Measurements from ENCODE around the gene NFKBIZ.

DNA sequence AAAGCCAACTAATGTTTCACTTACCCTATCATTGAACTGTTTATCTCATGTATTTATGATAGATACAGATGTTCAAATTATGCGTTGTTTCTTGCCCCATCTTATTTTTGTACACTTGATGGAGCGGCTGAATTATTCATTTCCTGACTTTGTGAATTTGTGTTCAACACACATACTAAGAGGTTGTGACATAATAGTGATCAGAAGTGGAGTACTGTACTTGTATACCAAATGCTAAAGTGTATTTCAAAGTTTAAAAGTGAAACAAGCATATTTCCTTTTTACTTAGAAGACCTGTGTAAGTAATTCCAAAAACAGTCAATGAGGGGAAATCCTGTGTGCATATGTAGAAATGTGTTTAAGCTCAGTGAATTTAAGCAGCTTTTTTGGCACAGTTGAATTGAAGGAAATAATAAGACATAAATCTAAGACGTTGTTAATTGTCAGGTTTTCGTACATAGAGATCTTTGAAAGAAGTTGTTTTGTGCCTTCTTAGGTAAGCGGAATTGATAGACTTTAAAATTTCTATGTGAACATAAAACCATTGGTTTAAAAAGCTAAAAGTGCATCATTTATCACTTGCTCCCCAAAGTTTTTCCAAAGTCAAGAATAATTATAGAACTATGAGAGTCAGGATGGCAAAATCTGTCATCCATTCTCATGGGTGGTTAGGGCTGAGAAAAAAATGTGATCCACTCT lies 1.9 kb downstream of the NFKBIZ start:
- TF ChIP-seq CTCF (IDR thresholded peaks at IDR 0.05) (no peak), POLR2A (IDR thresholded peaks at IDR 0.05) (no peak)
